ENCODE measurements around the gene CPM.
A peak's percentile ranks its signal among the peaks of the same experiment; 100 is the strongest.

CPM gene

GRCh38 chr12:68839183-68840147, 93.5 kb downstream of the CPM start:
- peaks cover 51% of the 10 kb centered on the region for H3K36me3 ChIP-seq
- H3K9me3 ChIP-seq, result no peaks in the 10 kb centered on the region
- H3K27me3 ChIP-seq, result no peaks in the 10 kb centered on the region
- H3K4me1 ChIP-seq, result peaks cover 5% of the 10 kb centered on the region; the same call in 1 of the 2 replicates
- no peak for DNase-seq
- TF ChIP-seq CTCF (IDR thresholded peaks at IDR 0.05; ENCODE audit: low read depth, low read length), result no peak
- H3K4me3 ChIP-seq (ENCODE audit: low read depth, low read length), result no peak overlapping the region

DNA sequence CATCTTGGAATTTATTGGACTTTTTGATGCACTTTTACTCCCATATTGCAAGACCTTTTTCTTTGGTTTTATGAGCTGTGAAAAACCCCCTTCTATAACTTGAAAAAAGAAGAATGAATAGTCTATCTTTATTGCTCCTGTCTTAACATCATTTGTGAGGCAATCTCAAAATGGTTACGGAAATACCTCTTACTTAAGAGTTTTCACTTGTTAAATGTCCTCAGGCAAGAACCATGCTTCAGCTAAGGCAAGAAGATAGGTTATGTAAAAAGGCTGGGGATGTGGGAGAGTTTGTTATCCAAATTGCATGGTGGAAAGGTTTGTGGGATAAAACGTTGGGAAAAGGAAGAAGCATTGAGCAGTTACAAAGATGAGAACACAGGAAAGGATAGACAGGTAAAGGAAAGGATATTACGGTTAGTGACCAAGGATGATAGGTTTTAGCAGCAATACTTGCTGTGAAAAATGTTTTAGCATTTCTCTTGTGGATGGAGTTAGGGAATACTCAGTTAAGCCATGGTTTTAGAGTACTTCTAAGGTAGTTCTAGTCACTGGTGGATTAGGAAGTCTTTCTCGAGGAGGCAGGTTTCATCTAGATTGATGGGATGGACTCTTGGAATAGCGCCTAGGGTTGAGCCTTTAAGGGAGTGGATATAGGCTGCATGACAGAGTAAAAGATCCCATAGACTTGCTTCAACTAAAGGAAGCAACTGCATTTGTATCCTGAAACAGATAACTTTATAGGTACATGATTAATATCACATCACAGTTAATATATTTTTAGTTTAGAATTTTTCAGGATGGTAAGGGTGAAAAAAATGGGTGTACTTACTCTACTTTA, 94.7 kb downstream of the CPM start:
- Histone ChIP-seq H3K27me3 (no peaks in the 10 kb centered on the region), H3K9me3 (no peaks in the 10 kb centered on the region), H3K4me3 (ENCODE audit: low read depth, low read length) (no peak overlapping the region), H3K4me1 (peaks cover 5% of the 10 kb centered on the region; the same call in 1 of the 2 replicates), H3K36me3 (peaks cover 60% of the 10 kb centered on the region)
- TF ChIP-seq CTCF (IDR thresholded peaks at IDR 0.05; ENCODE audit: low read depth, low read length), result no peak
- DNase-seq, result no peak

DNA sequence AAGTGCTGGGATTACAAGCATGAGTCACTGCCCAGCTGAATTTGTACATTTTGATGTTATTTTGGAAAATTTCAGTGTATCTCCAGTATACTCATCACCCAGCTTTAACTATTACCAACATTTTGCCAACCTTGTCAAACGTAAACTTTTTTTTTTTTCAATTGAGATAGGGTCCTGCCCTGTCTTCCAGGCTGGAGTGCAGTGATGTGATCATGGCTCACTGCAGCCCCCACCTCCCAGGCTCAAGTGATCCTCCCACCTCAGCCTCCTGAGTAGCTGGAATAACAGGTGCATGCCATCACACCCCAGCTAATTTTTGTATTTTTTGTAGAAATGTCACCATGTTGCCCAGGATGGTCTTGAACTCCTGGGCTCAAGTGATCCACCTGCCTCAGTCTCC, 95.8 kb downstream of the CPM start:
- peaks cover 5% of the 10 kb centered on the region; the same call in 1 of the 2 replicates for H3K4me1 ChIP-seq
- H3K36me3 ChIP-seq, result peaks cover 59% of the 10 kb centered on the region
- TF ChIP-seq CTCF (IDR thresholded peaks at IDR 0.05; ENCODE audit: low read depth, low read length), result no peak
- no peaks in the 10 kb centered on the region for H3K9me3 ChIP-seq
- DNase-seq, result no peak
- H3K4me3 ChIP-seq (ENCODE audit: low read depth, low read length), result no peak overlapping the region
- no peaks in the 10 kb centered on the region for H3K27me3 ChIP-seq

DNA sequence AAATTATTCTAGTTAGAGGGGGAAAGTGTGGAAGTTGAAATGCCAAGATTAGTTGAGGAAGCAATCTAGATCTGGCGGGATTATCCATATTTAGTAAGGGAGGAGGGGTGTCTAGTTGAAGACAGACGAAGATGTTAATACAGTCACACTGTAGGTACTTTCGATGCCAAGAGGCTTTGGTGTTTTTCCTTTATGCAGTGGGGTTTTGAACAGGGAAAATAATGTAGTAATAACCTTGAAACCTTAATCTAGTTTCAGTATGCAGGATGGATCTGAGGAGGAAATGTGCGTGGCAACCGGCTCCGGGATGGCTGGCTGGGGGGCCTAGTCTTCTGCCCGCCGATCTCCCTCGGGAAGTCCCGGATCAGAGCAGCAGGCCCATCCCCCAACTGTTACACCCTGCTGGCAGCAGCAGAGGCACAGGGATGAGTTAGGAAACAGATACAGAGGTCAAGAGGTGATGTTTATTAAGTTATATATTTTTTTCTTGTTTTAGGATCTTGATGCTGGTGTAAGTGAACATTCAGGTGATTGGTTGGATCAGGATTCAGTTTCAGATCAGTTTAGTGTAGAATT, 97.5 kb downstream of the CPM start:
- DNase-seq, result peak; percentile 59
- Histone ChIP-seq H3K4me1 (peaks cover 5% of the 10 kb centered on the region; the same call in 1 of the 2 replicates), H3K27me3 (no peaks in the 10 kb centered on the region), H3K4me3 (ENCODE audit: low read depth, low read length) (peak overlapping the region; percentile 25; the same call in 1 of the 2 replicates), H3K9me3 (no peaks in the 10 kb centered on the region), H3K36me3 (peaks cover 51% of the 10 kb centered on the region)
- TF ChIP-seq CTCF (IDR thresholded peaks at IDR 0.05; ENCODE audit: low read depth, low read length), result no peak

GRCh38 chr12:68833508-68833907, 99.5 kb downstream of the CPM start:
- no peak for TF ChIP-seq CTCF (IDR thresholded peaks at IDR 0.05; ENCODE audit: low read depth, low read length)
- DNase-seq, result no peak
- no peaks in the 10 kb centered on the region for H3K9me3 ChIP-seq
- no peaks in the 10 kb centered on the region for H3K27me3 ChIP-seq
- peaks cover 42% of the 10 kb centered on the region for H3K36me3 ChIP-seq
- H3K4me1 ChIP-seq, result peaks cover 5% of the 10 kb centered on the region; the same call in 1 of the 2 replicates
- no peak overlapping the region for H3K4me3 ChIP-seq (ENCODE audit: low read depth, low read length)
